DOHH2 (cell line): ENCODE results near the gene GBF1.

ENCODE experiments used
- EZH2phosphoT487 ChIP-seq: fragments of 200-600 bp; sonication (generic); IDR thresholded peaks from 2 replicates; pipeline ENCODE4 v1.6.1; 2017; ENCODE audit warnings: borderline replicate concordance, mild to moderate bottlenecking, antibody characterized with exemption, low read length, moderate library complexity, mixed read lengths
- TF ChIP-seq, protein P1 (sequence below): fragments of 200-600 bp; sonication (generic); IDR thresholded peaks from one replicate; pipeline ENCODE4 v1.5.1; 2014; ENCODE audit warnings: antibody characterized with exemption, mild to moderate bottlenecking, low read depth, low read length; ENCODE audit not compliant: poor library complexity, severe bottlenecking

- TF ChIP-seq, protein P1, sequence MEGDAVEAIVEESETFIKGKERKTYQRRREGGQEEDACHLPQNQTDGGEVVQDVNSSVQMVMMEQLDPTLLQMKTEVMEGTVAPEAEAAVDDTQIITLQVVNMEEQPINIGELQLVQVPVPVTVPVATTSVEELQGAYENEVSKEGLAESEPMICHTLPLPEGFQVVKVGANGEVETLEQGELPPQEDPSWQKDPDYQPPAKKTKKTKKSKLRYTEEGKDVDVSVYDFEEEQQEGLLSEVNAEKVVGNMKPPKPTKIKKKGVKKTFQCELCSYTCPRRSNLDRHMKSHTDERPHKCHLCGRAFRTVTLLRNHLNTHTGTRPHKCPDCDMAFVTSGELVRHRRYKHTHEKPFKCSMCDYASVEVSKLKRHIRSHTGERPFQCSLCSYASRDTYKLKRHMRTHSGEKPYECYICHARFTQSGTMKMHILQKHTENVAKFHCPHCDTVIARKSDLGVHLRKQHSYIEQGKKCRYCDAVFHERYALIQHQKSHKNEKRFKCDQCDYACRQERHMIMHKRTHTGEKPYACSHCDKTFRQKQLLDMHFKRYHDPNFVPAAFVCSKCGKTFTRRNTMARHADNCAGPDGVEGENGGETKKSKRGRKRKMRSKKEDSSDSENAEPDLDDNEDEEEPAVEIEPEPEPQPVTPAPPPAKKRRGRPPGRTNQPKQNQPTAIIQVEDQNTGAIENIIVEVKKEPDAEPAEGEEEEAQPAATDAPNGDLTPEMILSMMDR: no peak
- TF ChIP-seq EZH2phosphoT487: no peak
These were observed 126.0 kb downstream of the GBF1 start for GRCh38 chr10:102371295-102371694.
